GM19099 (cell line): Measurements from ENCODE around the gene EML2.

Source experiments
- POLR2A ChIP-seq: IDR thresholded peaks from 3 replicates; pipeline ENCODE4 v1.6.1; 2011; ENCODE audit warnings: low read depth; ENCODE audit not compliant: insufficient read length; ENCODE audit errors: extremely low read depth

EML2 gene

DNA sequence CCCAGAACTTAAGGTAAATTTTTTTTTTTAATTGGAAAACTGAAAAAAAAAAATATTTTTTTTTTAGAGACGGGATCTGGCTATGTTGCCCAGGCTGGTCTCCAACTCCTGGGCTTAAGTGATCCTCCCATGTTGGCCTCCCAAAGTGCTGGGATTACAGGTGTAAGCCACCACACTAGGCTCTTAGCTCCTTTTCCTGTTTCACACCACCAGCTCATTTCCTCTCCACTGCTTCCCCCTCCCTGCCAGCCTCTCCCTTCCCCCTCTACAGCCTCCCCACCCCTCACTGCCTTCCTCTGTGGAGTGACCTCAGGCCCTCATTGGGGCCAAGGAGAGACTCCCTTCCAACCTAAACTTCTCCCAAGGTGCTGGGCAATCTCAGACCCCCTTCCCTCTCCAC, 24.6 kb upstream of the EML2 start:
- TF ChIP-seq POLR2A = no peak

DNA sequence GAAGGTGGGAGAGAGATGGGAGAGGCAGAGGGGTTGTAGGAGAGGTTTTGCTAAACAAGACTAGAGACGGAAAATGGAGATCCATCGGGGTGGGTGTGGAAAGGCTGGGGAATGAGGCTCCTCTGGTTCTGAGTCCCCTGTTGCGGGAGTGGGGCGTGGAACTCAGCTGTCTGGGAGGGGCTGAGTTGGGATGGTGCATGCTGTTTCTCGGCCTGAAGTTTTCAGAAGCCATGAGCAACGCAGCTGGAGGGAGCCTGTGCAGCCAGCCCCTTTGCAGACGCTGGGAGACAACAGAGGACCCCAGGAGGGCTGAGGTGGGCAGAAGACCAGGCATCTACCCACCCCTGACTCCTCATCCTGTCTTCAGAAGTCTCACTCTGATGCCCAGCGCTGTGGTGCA, 21.4 kb upstream of the EML2 start:
- TF ChIP-seq POLR2A = no peak

DNA sequence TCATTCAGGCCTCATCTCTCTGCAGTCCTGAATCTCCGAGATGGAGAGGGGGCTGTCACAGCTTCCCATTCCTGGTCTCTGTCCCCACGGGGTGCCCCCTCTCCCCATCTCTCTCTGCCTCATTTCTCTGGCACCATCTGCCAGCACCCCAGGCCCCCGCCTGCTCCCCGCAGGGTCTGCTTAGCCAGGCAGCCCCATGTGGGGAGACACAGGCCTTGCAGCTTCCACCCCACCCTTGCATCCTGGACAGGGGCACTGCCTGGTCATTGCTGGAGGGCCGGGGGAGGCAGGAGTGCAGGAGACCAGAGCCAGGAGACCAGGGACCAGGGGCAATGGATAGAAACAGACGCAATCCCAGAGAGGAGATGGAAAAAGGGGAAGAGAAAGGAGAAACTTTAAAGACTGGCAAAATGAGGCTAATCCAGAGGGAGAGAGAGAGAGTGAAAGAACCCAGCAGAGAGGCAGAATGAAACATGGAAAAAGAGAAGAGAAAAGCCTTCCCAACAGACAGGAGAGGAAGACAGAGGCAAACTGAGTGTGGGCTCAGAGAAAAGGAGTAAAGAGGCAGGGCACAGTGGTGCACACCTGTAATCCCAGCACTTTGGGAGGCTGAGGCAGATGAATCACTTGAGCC, 20.0 kb upstream of the EML2 start:
- no peak for TF ChIP-seq POLR2A

DNA sequence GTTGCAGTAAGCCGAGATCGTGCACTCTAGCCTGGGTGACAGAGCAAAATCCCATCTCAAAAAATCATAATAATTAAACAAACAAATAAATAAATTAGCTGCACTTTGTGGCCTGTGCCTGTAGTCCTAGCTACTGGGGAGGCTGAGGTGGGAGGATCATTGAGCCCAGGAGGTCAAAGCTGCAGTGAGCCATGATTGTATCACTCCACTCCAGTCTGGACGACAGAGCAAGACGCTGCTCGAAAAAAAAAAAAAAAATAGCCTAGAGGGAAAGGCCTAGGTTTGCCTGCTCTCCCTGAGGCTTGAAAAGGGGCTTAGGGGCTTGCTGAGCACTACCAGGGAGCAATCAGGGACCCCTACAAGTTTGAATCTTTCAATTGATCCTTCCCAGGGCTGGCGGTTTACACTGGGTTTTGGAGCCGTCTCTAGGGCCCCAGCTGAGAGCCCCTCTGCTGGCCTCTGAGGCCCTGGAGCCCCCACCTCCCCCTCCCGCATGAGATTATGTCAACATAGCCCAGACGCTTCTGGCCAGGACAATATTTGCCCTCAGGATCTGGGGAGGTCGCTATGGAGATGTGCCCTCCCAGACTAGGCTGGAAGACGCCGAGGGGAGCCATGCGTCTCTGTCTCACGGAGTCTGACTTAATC, 18.4 kb upstream of the EML2 start:
- TF ChIP-seq POLR2A = no peak

DNA sequence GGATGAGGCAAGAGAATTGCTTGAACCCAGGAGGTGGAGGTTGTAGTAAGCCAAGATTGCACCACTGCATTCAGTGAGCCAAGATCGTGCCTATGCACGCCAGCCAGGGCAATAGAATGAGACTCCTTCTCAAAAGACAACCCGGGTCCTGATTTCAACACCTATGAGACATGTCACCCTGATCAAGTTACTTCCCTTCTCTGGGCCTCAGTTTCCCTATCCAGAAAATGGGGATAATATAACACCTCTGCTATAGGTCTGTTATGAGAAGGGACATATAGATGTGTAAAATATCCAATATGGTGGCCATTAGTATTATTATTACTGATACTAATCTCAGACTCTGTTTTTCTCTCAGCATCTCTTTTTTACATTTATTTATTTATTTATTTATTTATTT, 15.9 kb upstream of the EML2 start:
- TF ChIP-seq POLR2A = no peak

DNA sequence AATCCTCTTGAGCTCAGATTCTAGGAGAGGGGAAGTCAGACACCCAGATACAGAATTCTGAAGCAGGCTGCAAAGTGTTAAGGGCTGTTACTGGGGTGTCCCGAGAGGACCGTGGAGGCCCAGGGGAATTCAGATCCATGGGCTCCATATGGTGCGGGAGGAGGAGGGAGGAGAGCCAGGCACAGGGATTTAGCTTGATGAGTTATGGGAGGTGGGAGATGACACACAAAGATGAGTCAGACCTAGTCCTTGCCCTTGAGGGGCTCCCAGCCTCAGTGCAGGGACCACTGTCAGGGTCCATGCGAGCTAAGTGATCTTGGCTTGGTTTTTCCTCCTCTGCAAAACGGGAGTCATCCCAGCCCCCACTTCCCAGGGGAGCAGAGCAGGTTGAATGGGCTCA, 14.4 kb upstream of the EML2 start:
- no peak for TF ChIP-seq POLR2A

DNA sequence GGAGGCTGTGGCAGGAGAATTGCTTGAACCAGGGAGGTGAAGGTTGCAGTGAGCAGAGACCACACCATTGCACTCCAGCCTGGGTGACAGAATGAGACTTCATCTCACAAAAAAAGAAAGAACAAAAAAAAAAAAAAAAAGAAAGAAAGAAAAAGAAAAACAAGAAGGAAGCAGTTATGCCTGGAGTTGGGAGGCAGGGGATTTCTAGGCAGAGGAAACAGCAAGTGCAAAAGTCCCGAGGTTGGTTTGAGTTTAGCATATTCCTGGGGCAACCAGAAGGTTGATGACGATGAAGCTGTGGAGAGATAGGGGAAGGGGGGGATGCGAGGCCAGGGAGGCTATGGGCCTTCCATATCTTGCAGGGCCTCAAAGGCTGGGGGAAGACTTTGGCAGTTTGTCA, 11.5 kb upstream of the EML2 start:
- TF ChIP-seq POLR2A = no peak

DNA sequence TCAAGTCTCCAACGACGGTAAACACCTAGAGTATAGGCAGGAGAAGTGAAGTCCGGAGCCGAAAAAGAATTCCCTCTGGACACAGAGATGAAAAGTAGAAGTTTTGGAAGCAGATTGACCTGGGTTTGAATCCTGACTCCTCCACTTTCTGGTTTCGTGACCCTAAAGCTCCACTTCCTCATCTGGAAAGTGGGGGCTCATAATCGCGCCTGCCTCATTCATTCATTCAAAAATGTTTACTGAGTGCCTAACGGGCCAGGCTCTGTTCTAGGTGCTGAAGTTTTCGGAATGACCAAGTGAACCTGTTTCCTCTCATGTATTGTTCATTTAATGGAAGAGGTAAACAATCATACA, 7.1 kb upstream of the EML2 start:
- no peak for TF ChIP-seq POLR2A

DNA sequence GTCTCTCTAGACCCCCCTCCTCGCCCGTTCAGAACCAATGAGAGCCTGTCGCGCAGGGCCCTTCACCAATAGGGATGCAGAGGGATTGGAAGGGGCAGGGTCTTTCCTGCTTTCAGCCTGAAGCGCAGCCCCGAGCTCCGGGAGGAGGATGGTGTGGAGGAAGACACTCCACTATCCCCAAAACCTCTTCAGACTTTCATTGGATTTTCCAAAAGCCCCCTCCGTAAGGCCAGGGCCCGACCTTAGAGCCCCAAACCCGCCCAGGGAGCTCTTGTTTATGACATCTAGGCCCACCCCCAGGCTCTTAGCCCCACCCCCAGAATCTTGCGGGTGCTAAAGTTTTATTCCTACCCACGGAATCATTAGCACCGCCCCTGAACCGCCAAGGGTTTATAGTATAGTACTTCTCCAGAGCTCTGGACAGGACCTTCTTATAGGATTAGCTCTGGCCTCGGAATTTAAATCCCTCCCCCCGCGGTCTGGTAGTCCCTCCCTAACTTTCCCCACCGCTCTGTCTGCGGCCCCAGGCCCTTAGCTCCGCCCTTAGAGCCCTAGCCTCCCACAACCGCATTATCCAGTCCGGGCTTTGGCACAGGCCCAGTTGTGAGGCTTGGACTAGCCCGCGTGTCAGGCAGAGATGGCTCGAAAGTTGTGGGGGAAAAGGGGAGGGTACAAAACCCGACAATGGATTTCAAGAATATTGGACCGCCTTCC, 6.6 kb upstream of the EML2 start:
- no peak for TF ChIP-seq POLR2A

DNA sequence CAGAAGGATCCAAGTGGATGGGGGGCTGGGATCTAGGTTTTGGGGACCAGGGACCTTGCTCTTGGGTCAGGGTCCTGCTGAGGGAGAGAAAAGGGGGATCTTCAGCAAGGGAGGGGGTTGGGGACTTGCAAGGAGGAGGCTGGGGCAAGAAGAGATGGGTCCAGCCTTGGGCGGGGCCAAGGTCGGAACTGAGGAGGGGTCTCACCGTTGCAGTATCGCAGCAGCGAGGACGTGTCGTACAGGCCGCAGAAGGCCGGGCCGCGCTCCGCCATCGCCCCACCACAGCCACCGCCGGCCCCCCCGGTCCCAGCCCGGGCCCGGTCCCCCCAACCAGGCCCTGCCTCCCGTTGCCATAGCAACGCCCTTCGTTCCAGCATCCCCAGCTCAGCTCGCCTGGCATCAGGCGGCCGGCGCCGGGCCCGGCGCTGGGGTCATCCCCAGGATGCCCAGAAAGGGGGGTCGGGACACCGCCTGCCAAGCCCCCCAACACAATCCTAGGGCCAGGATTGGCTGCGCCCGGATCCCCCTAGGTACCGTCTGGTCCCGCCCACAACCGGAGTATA, 6.0 kb upstream of the EML2 start:
- TF ChIP-seq POLR2A = no peak

DNA sequence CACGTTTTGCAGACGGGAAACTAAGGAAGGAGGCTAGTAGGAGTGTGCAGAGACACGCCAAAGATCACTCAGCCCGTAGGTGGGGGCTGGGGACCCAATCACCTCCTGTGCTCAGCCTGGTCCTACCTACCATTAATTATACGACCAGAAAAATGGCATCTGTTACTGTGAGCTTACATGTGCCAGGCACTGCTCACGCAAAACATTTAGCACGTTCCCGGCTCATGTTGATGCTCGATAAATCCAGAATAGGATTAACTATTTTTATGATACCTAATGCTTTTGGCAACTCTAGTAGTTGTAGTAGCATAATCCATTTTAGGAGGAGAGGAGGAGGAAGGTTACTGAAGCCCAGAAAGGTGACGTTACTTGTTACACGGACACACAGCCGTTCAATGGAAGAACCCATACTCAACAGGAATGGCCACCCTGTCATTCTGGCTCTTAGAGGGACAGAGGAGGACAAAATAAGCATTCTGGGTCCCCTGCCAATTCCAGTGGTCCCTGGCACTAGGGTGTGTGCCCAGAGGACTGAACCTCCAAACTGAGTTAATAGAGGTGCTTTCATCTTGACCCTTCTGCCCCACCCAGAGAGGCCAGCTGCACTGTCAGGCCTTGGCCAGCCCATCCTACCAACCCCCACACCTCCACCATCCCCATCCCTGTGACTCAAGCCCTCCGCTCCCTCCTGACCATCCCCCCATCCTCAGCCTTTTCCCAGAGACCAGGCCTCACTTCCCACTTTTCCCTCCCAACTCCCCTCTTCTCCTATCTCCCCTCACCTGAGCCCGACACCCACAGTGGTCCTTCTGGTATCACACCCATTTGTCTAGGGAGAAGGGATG, 5.0 kb upstream of the EML2 start:
- no peak for TF ChIP-seq POLR2A

DNA sequence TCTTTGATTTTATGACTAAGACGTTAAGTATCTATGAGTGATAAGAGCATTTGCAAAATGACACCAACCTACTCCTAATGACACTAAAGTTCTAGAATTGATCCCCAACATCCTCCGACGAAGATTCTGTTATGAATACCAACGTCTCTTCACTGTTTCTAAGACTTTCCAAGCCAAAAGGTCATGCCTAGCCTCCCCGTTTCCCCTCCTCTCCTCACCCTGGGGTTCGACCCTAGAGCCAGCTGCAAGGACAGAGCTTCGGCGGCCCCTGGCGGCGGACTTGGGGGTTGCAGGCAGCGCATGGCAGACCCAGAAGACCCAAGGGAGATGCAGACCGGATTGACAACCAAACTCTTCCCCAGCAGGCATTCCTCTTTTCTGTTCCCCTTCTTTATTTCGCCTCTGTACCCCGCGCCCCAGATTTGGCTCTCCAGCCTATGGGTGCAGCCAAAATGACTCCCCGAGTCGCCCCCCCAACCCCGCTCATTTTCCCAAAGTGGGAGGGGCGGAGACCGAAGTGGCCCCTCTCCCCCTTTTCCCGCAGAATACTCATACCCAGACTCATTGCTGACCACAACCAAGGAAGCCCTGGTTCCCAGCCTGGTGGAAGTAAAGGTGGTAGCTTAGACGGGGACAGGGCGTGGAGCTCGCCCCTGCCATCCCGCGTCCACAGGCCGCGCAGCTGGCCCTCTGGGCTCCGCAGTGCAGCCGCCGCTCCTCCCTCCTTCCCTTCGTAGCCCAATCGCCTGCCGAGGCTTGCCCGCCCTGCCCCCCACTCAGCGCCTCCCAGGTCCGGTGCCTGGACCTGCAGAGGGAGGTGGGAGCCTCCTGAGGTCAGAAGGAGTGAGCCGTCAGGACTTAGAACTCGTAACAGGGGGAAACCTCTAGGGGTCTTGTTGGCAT, 4.1 kb upstream of the EML2 start:
- peak; percentile 4 for TF ChIP-seq POLR2A

DNA sequence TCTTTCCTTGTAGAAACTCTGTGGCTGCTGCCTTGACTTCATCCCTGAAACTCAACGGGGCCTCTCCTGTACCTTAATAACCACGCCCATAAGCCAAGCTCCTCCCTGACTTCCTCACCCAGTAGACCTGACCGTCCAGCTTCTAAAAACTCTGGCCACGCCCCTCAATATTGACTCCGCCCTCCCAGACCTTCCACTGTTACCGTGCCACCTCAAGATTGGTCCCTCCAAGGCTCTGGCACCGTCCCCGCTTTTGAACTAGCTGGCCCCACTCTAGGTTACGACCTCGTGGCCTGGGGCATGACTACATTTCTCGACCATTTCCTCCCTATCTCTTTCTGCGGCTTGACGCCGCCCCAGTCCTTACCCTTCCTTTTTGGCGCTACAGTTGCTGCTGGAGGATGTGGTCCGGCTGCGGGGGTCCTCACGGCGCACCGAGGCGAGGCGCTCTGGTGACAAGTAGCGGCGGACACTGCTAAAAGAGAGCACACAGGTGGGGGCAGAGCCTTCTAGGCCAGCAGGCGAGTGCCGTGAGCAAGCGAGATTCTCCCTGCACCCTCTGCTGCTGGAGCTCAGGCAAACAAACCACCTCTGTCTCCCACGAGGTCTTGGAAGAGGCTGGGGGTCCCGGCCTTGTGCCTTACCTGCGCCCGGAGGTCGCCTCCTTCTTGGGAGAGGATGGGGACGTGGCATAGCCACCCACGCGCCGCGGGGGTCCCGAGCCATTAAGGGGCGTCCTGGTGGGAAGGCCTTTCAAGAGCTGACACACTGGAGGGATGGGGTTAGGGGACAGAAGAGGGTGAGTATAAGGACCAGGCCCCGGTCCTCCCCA, 2.3 kb upstream of the EML2 start:
- TF ChIP-seq POLR2A = peak; percentile 67

DNA sequence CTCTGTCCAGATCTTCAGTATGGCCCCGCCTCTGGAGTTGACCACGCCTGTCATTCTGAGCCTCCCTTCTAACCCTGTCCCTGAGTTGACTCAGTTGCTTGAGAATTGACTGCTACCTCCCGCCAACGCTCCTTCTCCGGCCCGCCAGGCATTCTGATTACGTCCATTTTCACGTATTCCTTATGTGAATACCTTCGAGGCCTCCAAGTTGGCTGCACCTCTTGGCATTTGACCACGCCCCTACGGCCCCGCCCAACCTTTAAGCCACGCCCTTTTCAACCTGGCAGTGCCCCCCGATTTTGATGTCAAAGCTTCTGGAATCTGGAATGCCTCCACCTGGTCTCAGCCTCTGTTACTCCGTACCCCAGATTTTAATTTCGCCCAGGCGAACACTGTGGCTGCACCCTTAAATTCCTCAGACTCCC, 1.7 kb upstream of the EML2 start:
- no peak for TF ChIP-seq POLR2A
